DND-41 (cell line): ENCODE results near the gene OPCML.

Source experiments
- ATAC-seq: fragments of 200-7000 bp; cut with Tn5 transposase; 3 replicates; pipeline ENCODE4 v1.9.1; 2021; ENCODE audit warnings: low read depth; ENCODE audit not compliant: insufficient read depth
- DNase-seq: peaks from one replicate; pipeline ENCODE4 v3.0.0-alpha.2; 2020
- H2AFZ ChIP-seq: 2 replicates; pipeline ENCODE4 v1.6.0; 2012; ENCODE audit warnings: low read depth, low read length
- H3K27ac ChIP-seq: 2 replicates; pipeline ENCODE4 v1.5.1; 2012; ENCODE audit warnings: low read length, inconsistent platforms
- H3K27me3 ChIP-seq: fragments of 200-600 bp; sonication (generic); 2 replicates; pipeline ENCODE4 v1.6.0; 2012; ENCODE audit warnings: low read length, mild to moderate bottlenecking, inconsistent platforms; ENCODE audit not compliant: insufficient read depth, poor library complexity
- H3K36me3 ChIP-seq: 2 replicates; pipeline ENCODE4 v1.5.1; 2012; ENCODE audit warnings: low read length, inconsistent platforms; ENCODE audit not compliant: insufficient read depth
- H3K4me1 ChIP-seq: 2 replicates; pipeline ENCODE4 v1.5.1; 2012; ENCODE audit warnings: mild to moderate bottlenecking, low read length; ENCODE audit not compliant: insufficient read depth
- H3K4me2 ChIP-seq: 2 replicates; pipeline ENCODE4 v1.6.0; 2012; ENCODE audit warnings: mild to moderate bottlenecking, moderate library complexity, low read length, inconsistent platforms; ENCODE audit not compliant: insufficient read depth
- H3K4me3 ChIP-seq, 2 experiments: fragments of 200-600 bp in 1 of 2; shearing (Covaris generic) in 1 of 2; 2 replicates each; pipeline ENCODE4 v1.5.1; 2012 to 2016; ENCODE audit warnings: inconsistent platforms in 2 of 2, low read length in 2 of 2, mild to moderate bottlenecking in 2 of 2, low read depth in 1 of 2, moderate library complexity in 1 of 2
- H3K79me2 ChIP-seq: 2 replicates; pipeline ENCODE4 v1.6.0; 2012; ENCODE audit warnings: low read length, inconsistent platforms; ENCODE audit not compliant: insufficient read depth
- H3K9ac ChIP-seq: 2 replicates; pipeline ENCODE4 v1.6.0; 2012; ENCODE audit warnings: low read depth, mild to moderate bottlenecking, inconsistent platforms, low read length, moderate library complexity
- H3K9me3 ChIP-seq: 2 replicates; pipeline ENCODE4 v1.5.1; 2012; ENCODE audit warnings: low read length, moderate library complexity, mild to moderate bottlenecking, inconsistent platforms; ENCODE audit not compliant: insufficient read depth, severe bottlenecking
- H4K20me1 ChIP-seq: 2 replicates; pipeline ENCODE4 v1.6.0; 2012; ENCODE audit warnings: low read length; ENCODE audit not compliant: insufficient read depth
- CTCF ChIP-seq: IDR thresholded peaks from 2 replicates; pipeline ENCODE4 v1.5.1; 2012; ENCODE audit warnings: borderline replicate concordance, low read length, moderate library complexity, mild to moderate bottlenecking; ENCODE audit not compliant: poor library complexity, severe bottlenecking; ENCODE audit errors: extremely low read depth
- EZH2 ChIP-seq: IDR thresholded peaks from 3 replicates; pipeline ENCODE4 v1.6.1; 2012; ENCODE audit warnings: borderline replicate concordance, low read depth, mild to moderate bottlenecking, moderate library complexity, low read length, inconsistent platforms; ENCODE audit not compliant: severe bottlenecking

Gene OPCML

GRCh38 chr11:133563505-133564025 is 31.3 kb upstream of the OPCML start:
- Histone ChIP-seq H2AFZ (no peak overlapping the region), H3K27ac (no peak overlapping the region), H3K4me3 (no peak overlapping the region), H3K36me3 (no peaks in the 10 kb centered on the region), H3K79me2 (no peaks in the 10 kb centered on the region), H3K27me3 (peaks cover under 1% of the 10 kb centered on the region), H3K9ac (no peak overlapping the region), H3K4me1 (no peaks in the 10 kb centered on the region), H3K9me3 (no peaks in the 10 kb centered on the region), H3K4me2 (no peak overlapping the region), H4K20me1 (no peaks in the 10 kb centered on the region)
- DNase-seq (no peak), ATAC-seq (no peak)
- TF ChIP-seq CTCF: no peak
- no peak for TF ChIP-seq EZH2

- Histone ChIP-seq H3K27ac (no peak overlapping the region), H3K27me3 (peaks cover 3% of the 10 kb centered on the region), H2AFZ (no peak overlapping the region), H4K20me1 (no peaks in the 10 kb centered on the region), H3K4me2 (no peak overlapping the region), H3K79me2 (no peaks in the 10 kb centered on the region), H3K4me1 (no peaks in the 10 kb centered on the region), H3K36me3 (no peaks in the 10 kb centered on the region), H3K4me3 (no peak overlapping the region), H3K9ac (no peak overlapping the region), H3K9me3 (no peaks in the 10 kb centered on the region)
- ATAC-seq (no peak), DNase-seq (no peak)
- TF ChIP-seq CTCF: no peak
- TF ChIP-seq EZH2: no peak
Measured at GRCh38 chr11:133560472-133560855, 28.2 kb upstream of the OPCML start.

GRCh38 chr11:133559833-133560471 is 27.7 kb upstream of the OPCML start:
- Histone ChIP-seq H3K27me3 (peaks cover 6% of the 10 kb centered on the region), H3K4me1 (no peaks in the 10 kb centered on the region), H3K9ac (no peak overlapping the region), H4K20me1 (no peaks in the 10 kb centered on the region), H3K27ac (no peak overlapping the region), H3K4me2 (no peak overlapping the region), H3K4me3 (no peak overlapping the region), H3K36me3 (no peaks in the 10 kb centered on the region), H3K9me3 (no peaks in the 10 kb centered on the region), H2AFZ (no peak overlapping the region), H3K79me2 (no peaks in the 10 kb centered on the region)
- DNase-seq (no peak), ATAC-seq (no peak)
- TF ChIP-seq EZH2 (no peak), CTCF (no peak)

GRCh38 chr11:133559382-133559781 is 27.1 kb upstream of the OPCML start:
- no peak for TF ChIP-seq EZH2
- no peak for TF ChIP-seq CTCF
- Histone ChIP-seq H3K79me2 (no peaks in the 10 kb centered on the region), H3K9ac (no peak overlapping the region), H3K9me3 (no peaks in the 10 kb centered on the region), H4K20me1 (no peaks in the 10 kb centered on the region), H3K4me1 (no peaks in the 10 kb centered on the region), H3K27me3 (peaks cover 6% of the 10 kb centered on the region), H3K4me3 (no peak overlapping the region), H3K27ac (no peak overlapping the region), H2AFZ (no peak overlapping the region), H3K36me3 (no peaks in the 10 kb centered on the region), H3K4me2 (no peak overlapping the region)
- DNase-seq (no peak), ATAC-seq (no peak)
